Uterus (tissue), 2 donors: Measurements from ENCODE around the gene BAD.
A peak's percentile ranks its signal among the peaks of the same experiment; 100 is the strongest.

Experiments used
- CTCF ChIP-seq, 4 experiments: fragments of 200-600 bp in 2 of 4; fragments of 450-650 bp in 2 of 4; sonication (generic) in 2 of 4; IDR thresholded peaks; one replicate each; pipeline ENCODE4 v1.5.1; 2016 to 2019; ENCODE audit warnings: antibody characterized with exemption in 4 of 4, mild to moderate bottlenecking in 2 of 4, moderate library complexity in 1 of 4
- POLR2A ChIP-seq, 2 donors: fragments of 450-650 bp; IDR thresholded peaks; one replicate each; pipeline ENCODE4 v1.6.1; 2016; ENCODE audit warnings: antibody characterized with exemption in 2 of 2, mild to moderate bottlenecking in 1 of 2, moderate library complexity in 1 of 2

- peak; percentile 70 to 95 (median 85) for TF ChIP-seq CTCF (IDR thresholded peaks at IDR 0.05)
- TF ChIP-seq POLR2A (IDR thresholded peaks at IDR 0.05): peak; percentile 82
Measured at GRCh38 chr11:64251016-64251752, 33.3 kb downstream of the BAD start, which contains the start of gene PLCB3.
